HepG2 (cell line): ENCODE results near the gene CMIP. TPM values are rescaled to one million over a fixed set of nuclear protein-coding genes. Genes with fewer than 3 reads are reported as not detected.

Experiments
- ATF3 ChIP-seq: sonication (generic); formaldehyde crosslinking; IDR thresholded peaks from 2 replicates; pipeline ENCODE4 v1.4.0; 2020; ENCODE audit warnings: missing genetic modification reagents
- HCFC1 ChIP-seq: fragments of 150-350 bp; IDR thresholded peaks from 2 replicates; pipeline ENCODE4 v1.6.1; 2014; ENCODE audit warnings: low read depth, low read length
- HDAC1 ChIP-seq: sonication (generic); formaldehyde crosslinking; IDR thresholded peaks from 2 replicates; pipeline ENCODE4 v1.5.1; 2020; ENCODE audit warnings: mild to moderate bottlenecking, missing genetic modification reagents
- HES4 ChIP-seq: sonication (generic); formaldehyde crosslinking; IDR thresholded peaks from 2 replicates; pipeline ENCODE4 v1.9.0; 2021; ENCODE audit warnings: mild to moderate bottlenecking, missing genetic modification reagents, borderline replicate concordance
- JARID2 ChIP-seq: sonication (generic); formaldehyde crosslinking; IDR thresholded peaks from 2 replicates; pipeline ENCODE4 v1.8.1; 2023; ENCODE audit warnings: missing genetic modification reagents, inconsistent platforms; ENCODE audit not compliant: insufficient replicate concordance
- JDP2 ChIP-seq: sonication (generic); formaldehyde crosslinking; IDR thresholded peaks from 2 replicates; pipeline ENCODE4 v1.8.1; 2022; ENCODE audit warnings: missing genetic modification reagents, borderline replicate concordance
- NFIC ChIP-seq: IDR thresholded peaks from 2 replicates; pipeline ENCODE4 v1.6.1; 2012; ENCODE audit warnings: mild to moderate bottlenecking, low read length, inconsistent platforms
- PATZ1 ChIP-seq: sonication (generic); formaldehyde crosslinking; IDR thresholded peaks from 2 replicates; pipeline ENCODE4 v1.4.0; 2020; ENCODE audit warnings: missing genetic modification reagents
- PITX1 ChIP-seq: sonication (generic); formaldehyde crosslinking; IDR thresholded peaks from 2 replicates; pipeline ENCODE4 v1.5.1; 2020; ENCODE audit warnings: mild to moderate bottlenecking, missing genetic modification reagents
- SOX13 ChIP-seq, 3 experiments: fragments of 450-650 bp in 1 of 3; sonication (generic) in 1 of 3; formaldehyde crosslinking in 1 of 3; IDR thresholded peaks in 2 of 3; conservative IDR thresholded peaks in 1 of 3; 2 replicates each; pipeline versions ENCODE4 v1.5.0 to v1.6.1; 2016 to 2020; ENCODE audit warnings: antibody characterized with exemption in 1 of 3, mild to moderate bottlenecking in 1 of 3, missing compliant biosample characterization in 1 of 3, missing genetic modification reagents in 1 of 3, moderate library complexity in 1 of 3
- SRSF1 ChIP-seq: fragments of 200-400 bp; formaldehyde crosslinking; optimal IDR thresholded peaks from 2 replicates; pipeline ENCODE3; 2017; ENCODE audit warnings: mild to moderate bottlenecking, low read depth, low read length, moderate library complexity
- TAF15 ChIP-seq: fragments of 200-400 bp; formaldehyde crosslinking; IDR thresholded peaks from one replicate; pipeline ENCODE4 v1.6.1; 2018; ENCODE audit warnings: mild to moderate bottlenecking, low read depth, low read length; ENCODE audit not compliant: poor library complexity, severe bottlenecking
- THAP11 ChIP-seq: IDR thresholded peaks from 2 replicates; pipeline ENCODE4 v1.6.1; 2016; ENCODE audit warnings: missing biosample characterization, missing genetic modification reagents
- THYN1 ChIP-seq: sonication (generic); formaldehyde crosslinking; IDR thresholded peaks from 2 replicates; pipeline ENCODE4 v1.8.1; 2023; ENCODE audit warnings: low read depth, mild to moderate bottlenecking, moderate library complexity, missing genetic modification reagents, borderline replicate concordance
- ZBTB25 ChIP-seq: IDR thresholded peaks from 2 replicates; pipeline ENCODE4 v1.6.1; 2018; ENCODE audit warnings: missing genetic modification reagents
- ZFP91 ChIP-seq: sonication (generic); formaldehyde crosslinking; IDR thresholded peaks from 2 replicates; pipeline ENCODE4 v1.9.0; 2022; ENCODE audit warnings: missing genetic modification reagents, mild to moderate bottlenecking, borderline replicate concordance
- ZMAT3 ChIP-seq: sonication (generic); formaldehyde crosslinking; conservative IDR thresholded peaks from 2 replicates; pipeline ENCODE4 v1.7.0; 2021; ENCODE audit warnings: missing genetic modification reagents
- ZNF337 ChIP-seq: sonication (generic); formaldehyde crosslinking; IDR thresholded peaks from 2 replicates; pipeline ENCODE4 v1.5.1; 2020; ENCODE audit warnings: missing genetic modification reagents, low read depth, mild to moderate bottlenecking, borderline replicate concordance
- ZNF598 ChIP-seq: sonication (generic); formaldehyde crosslinking; IDR thresholded peaks from 2 replicates; pipeline ENCODE4 v1.5.1; 2020; ENCODE audit warnings: mild to moderate bottlenecking, missing genetic modification reagents, borderline replicate concordance
- ZNF773 ChIP-seq: sonication (generic); formaldehyde crosslinking; IDR thresholded peaks from 2 replicates; pipeline ENCODE4 v1.4.0; 2020; ENCODE audit warnings: missing genetic modification reagents, borderline replicate concordance
- polyA plus RNA-seq, 8 experiments: library from polyadenylated mRNA; depleted of rRNA in 3 of 8; stranded (reverse) in 7 of 8; unstranded in 1 of 8; fragments of >200 nt; fragmentation: Illumina TruSeq in 4 of 8; extraction: Trizol in 4 of 8; gene quantifications; 2 replicates each; pipeline versions ENCODE4 v1.2.1 to v1.2.3, GENCODE V29; 2011 to 2016; ENCODE audit warnings: low read depth in 4 of 8, missing spikeins in 1 of 8, mixed read lengths in 1 of 8; ENCODE audit not compliant: insufficient read depth in 1 of 8
- total RNA-seq, 5 experiments: library from RNA; depleted of rRNA; stranded (reverse); fragments of >200 nt; fragmentation: Illumina TruSeq; extraction: Trizol; gene quantifications; 2 replicates each; pipeline ENCODE4 v1.2.3, GENCODE V29; 2016; ENCODE audit warnings: low read depth in 1 of 5
- TF ChIP-seq, protein P1 (sequence below): sonication (generic); formaldehyde crosslinking; conservative IDR thresholded peaks from 2 replicates; pipeline ENCODE4 v1.4.0; 2020; ENCODE audit warnings: mild to moderate bottlenecking, missing genetic modification reagents, moderate library complexity

The CMIP gene
- total and polyA plus RNA-seq, 2 of the 13 experiments (the other 11 are each of a cell fraction or from before 2014, with no cell fraction given): 10.9 to 18.1 TPM

GRCh38 chr16:81592353-81592866, 147.8 kb downstream of the CMIP start (continued):
- TF ChIP-seq ZFP91 (no peak), JDP2 (no peak), JARID2 (CRISPR knock-in tag) (no peak), THYN1 (no peak), SRSF1 (peak; percentile 73), TAF15 (no peak), HCFC1 (no peak), ZNF337 (CRISPR knock-in tag) (no peak), PITX1 (CRISPR knock-in tag) (0 out of 2 replicates have a peak, but pooled peaks have one; percentile 18), THAP11 (CRISPR knock-in tag) (peak; percentile 55; the same call in 1 of the 2 replicates), ATF3 (CRISPR knock-in tag) (no peak), PATZ1 (CRISPR knock-in tag) (peak; percentile 96), ZMAT3 (CRISPR knock-in tag) (no peak), ZNF773 (CRISPR knock-in tag) (no peak), HES4 (no peak), NFIC (no peak), ZNF598 (peak; percentile 64; the same call in 1 of the 2 replicates), SOX13 (IDR thresholded peaks at IDR 0.05) (no peak), SOX13 (CRISPR knock-in tag; conservative IDR thresholded peaks at IDR 0.05 in 1 of 2, IDR thresholded peaks at IDR 0.05 in 1 of 2) (peak in 1 of 2 experiments; percentile 72; a peak in 2 of 4 replicates), ZBTB25 (CRISPR knock-in tag) (no peak), HDAC1 (CRISPR knock-in tag) (peak; percentile 88)
- TF ChIP-seq, protein P1, sequence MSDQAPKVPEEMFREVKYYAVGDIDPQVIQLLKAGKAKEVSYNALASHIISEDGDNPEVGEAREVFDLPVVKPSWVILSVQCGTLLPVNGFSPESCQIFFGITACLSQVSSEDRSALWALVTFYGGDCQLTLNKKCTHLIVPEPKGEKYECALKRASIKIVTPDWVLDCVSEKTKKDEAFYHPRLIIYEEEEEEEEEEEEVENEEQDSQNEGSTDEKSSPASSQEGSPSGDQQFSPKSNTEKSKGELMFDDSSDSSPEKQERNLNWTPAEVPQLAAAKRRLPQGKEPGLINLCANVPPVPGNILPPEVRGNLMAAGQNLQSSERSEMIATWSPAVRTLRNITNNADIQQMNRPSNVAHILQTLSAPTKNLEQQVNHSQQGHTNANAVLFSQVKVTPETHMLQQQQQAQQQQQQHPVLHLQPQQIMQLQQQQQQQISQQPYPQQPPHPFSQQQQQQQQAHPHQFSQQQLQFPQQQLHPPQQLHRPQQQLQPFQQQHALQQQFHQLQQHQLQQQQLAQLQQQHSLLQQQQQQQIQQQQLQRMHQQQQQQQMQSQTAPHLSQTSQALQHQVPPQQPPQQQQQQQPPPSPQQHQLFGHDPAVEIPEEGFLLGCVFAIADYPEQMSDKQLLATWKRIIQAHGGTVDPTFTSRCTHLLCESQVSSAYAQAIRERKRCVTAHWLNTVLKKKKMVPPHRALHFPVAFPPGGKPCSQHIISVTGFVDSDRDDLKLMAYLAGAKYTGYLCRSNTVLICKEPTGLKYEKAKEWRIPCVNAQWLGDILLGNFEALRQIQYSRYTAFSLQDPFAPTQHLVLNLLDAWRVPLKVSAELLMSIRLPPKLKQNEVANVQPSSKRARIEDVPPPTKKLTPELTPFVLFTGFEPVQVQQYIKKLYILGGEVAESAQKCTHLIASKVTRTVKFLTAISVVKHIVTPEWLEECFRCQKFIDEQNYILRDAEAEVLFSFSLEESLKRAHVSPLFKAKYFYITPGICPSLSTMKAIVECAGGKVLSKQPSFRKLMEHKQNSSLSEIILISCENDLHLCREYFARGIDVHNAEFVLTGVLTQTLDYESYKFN: peak; percentile 88
